A673 (cell line): ENCODE results near the gene ORC5.

Experiments used
- CTCF ChIP-seq: fragments of 300-800, 200-600 bp; sonication (generic); conservative IDR thresholded peaks from 2 replicates; pipeline ENCODE4 v1.5.1; 2017; ENCODE audit warnings: low read depth, mild to moderate bottlenecking, antibody characterized with exemption, low read length, moderate library complexity, mixed read lengths
- EZH2 ChIP-seq: fragments of 200-600 bp; sonication (generic); IDR thresholded peaks from 2 replicates; pipeline ENCODE4 v1.6.1; 2017; ENCODE audit warnings: borderline replicate concordance, low read depth, mild to moderate bottlenecking, mixed read lengths, antibody characterized with exemption, low read length; ENCODE audit not compliant: poor library complexity, severe bottlenecking

DNA sequence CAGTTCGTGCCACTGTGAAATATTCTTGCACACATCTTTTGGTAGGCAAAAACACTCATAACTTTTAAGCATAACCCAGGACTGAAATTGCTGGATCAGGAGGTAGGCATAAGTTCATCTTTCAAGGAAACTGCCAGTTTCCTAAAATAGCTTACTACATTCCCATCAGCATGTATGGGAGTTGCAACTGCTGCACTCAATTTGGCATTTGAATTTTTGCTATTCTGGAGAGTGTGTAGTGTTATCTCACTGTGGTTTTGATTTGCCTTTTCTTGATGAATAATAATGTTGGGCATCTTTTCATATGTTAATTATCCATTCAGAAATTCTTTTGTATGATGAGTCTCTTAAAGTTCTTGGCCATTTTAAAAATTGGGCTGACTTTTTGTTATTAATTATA is 95.2 kb downstream of the ORC5 start:
- TF ChIP-seq CTCF (no peak), EZH2 (no peak)
